Stomach (tissue), 9 donors: ENCODE measurements around the gene CDC42BPB. TPM values are rescaled to one million over a fixed set of nuclear protein-coding genes. Genes with fewer than 3 reads are reported as not detected.

ENCODE experiments used
- DNase-seq, 2 donors: peaks; one replicate each; pipeline versions ENCODE4 v3.0.0 to v3.0.0-alpha.2; 2013 to 2019
- H3K27ac ChIP-seq, 5 donors: fragments of 200-600 bp in 4 of 5; sonication (generic) in 4 of 5; one replicate each; pipeline ENCODE4 v1.5.1; 2013 to 2019; ENCODE audit warnings: mild to moderate bottlenecking in 1 of 5, moderate library complexity in 1 of 5
- H3K27me3 ChIP-seq, 3 donors: fragments of 200-600 bp; sonication (generic); one replicate each; pipeline ENCODE4 v1.5.1; 2017 to 2019; ENCODE audit warnings: mixed run types in 1 of 3
- H3K36me3 ChIP-seq, 4 donors: fragments of 200-600 bp; sonication (generic); 1 replicate in 3 of 4; 2 replicates in 1 of 4; pipeline ENCODE4 v1.5.1; 2016 to 2019
- H3K4me1 ChIP-seq, 4 donors: fragments of 200-600 bp; sonication (generic); one replicate each; pipeline ENCODE4 v1.5.1; 2016 to 2019
- H3K4me3 ChIP-seq, 4 donors: fragments of 200-600 bp; sonication (generic) in 3 of 4; one replicate each; pipeline ENCODE4 v1.5.1; 2016 to 2019; ENCODE audit warnings: mild to moderate bottlenecking in 1 of 4
- H3K9me3 ChIP-seq, 4 donors: fragments of 200-600 bp; sonication (generic); one replicate each; pipeline ENCODE4 v1.5.1; 2016 to 2019
- EP300 ChIP-seq: sonication (generic); formaldehyde crosslinking; IDR thresholded peaks from one replicate; pipeline ENCODE4 v1.6.1; 2017; ENCODE audit warnings: antibody characterized with exemption
- POLR2A ChIP-seq, 4 donors: fragments of 450-650 bp; IDR thresholded peaks; one replicate each; pipeline ENCODE4 v1.6.1; 2016; ENCODE audit warnings: antibody characterized with exemption in 4 of 4, control low read depth in 2 of 4, mild to moderate bottlenecking in 1 of 4, moderate library complexity in 1 of 4
- POLR2AphosphoS5 ChIP-seq, 3 donors: sonication (generic); formaldehyde crosslinking; IDR thresholded peaks; one replicate each; pipeline ENCODE4 v1.6.1; 2016; ENCODE audit warnings: antibody characterized with exemption in 3 of 3
- whole genome bisulfite sequencing, 5 donors: extraction: QIAGEN DNeasy Blood & Tissue Kit in 3 of 5; methylation state at CpG; one replicate each; pipeline versions ENCODE4 v1.1.5 to v1.1.7; 2013 to 2018; 5-methylcytosine and 5-hydroxymethylcytosine counted together
- intact Hi-C: fragments of 100-400 bp; cut with DNase I; formaldehyde crosslinking; loops from one replicate; pipeline ENCODE4 v1.15.1; 2023; ENCODE audit warnings: low total_unique reads
- polyA plus RNA-seq, 3 donors: library from polyadenylated mRNA; stranded (reverse); fragments of 200-250 nt; gene quantifications; one replicate each; pipeline ENCODE4 v1.2.3, GENCODE V29; 2013
- total RNA-seq, 5 donors: library from RNA; depleted of rRNA; stranded (reverse); fragments of >200 nt; gene quantifications; one replicate each; pipeline versions ENCODE4 v1.1.0 to v1.2.3, GENCODE V29; 2014 to 2016
- TF ChIP-seq, protein P1 (sequence below), 7 experiments: fragments of 450-650 bp in 4 of 7; fragments of 200-600 bp in 3 of 7; sonication (generic) in 3 of 7; IDR thresholded peaks; one replicate each; pipeline ENCODE4 v1.5.1; 2016 to 2019; ENCODE audit warnings: antibody characterized with exemption in 7 of 7, control low read depth in 2 of 7, mild to moderate bottlenecking in 1 of 7
- donor health status: healthy with polysubstance abuse.
- donor health status: Bipolar disorder and iron deficiency.
- donor health status: healthy.

CDC42BPB gene
- total and polyA plus RNA-seq, 8 donors: 16.3 to 400 (median 127) TPM

- Histone ChIP-seq H3K36me3 (peaks cover 91 to 100% (median 100%) of the 10 kb centered on the region in 4 donors), H3K4me1 (no peaks in the 10 kb centered on the region), H3K27ac (no peak overlapping the region), H3K4me3 (no peak overlapping the region), H3K9me3 (no peaks in the 10 kb centered on the region), H3K27me3 (no peaks in the 10 kb centered on the region)
- DNase-seq: no peak
- WGBS, 5 donors: 92 to 95% (median 94%) methylated on average over 20 of the region's 20 CpGs
- intact Hi-C loops: no loop called here
- TF ChIP-seq, protein P1, sequence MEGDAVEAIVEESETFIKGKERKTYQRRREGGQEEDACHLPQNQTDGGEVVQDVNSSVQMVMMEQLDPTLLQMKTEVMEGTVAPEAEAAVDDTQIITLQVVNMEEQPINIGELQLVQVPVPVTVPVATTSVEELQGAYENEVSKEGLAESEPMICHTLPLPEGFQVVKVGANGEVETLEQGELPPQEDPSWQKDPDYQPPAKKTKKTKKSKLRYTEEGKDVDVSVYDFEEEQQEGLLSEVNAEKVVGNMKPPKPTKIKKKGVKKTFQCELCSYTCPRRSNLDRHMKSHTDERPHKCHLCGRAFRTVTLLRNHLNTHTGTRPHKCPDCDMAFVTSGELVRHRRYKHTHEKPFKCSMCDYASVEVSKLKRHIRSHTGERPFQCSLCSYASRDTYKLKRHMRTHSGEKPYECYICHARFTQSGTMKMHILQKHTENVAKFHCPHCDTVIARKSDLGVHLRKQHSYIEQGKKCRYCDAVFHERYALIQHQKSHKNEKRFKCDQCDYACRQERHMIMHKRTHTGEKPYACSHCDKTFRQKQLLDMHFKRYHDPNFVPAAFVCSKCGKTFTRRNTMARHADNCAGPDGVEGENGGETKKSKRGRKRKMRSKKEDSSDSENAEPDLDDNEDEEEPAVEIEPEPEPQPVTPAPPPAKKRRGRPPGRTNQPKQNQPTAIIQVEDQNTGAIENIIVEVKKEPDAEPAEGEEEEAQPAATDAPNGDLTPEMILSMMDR (IDR thresholded peaks at IDR 0.05): no peak
Observed at GRCh38 chr14:102965971-102966655, 91.2 kb downstream of the CDC42BPB start.

DNA sequence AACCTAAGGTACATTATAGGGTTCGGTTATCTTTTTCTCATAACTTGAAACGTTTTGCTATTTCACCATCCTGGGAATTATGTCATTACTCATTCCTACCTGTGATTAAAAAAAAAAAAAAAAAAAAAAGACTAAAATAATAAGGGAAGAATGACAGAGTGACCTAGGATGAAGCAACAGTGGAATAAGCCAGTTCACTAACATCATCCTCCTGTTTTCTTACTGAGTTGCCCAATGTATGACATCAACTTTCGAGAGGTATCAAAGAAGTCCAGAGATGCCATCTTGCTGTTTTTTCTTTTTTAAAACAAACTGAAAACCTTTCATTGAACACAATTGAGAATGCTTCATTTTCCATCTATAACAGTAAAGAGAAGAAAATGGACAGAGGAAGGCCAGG is 92.1 kb downstream of the CDC42BPB start:
- Histone ChIP-seq H3K4me1 (no peaks in the 10 kb centered on the region), H3K27ac (no peak overlapping the region), H3K9me3 (no peaks in the 10 kb centered on the region), H3K36me3 (peaks cover 95 to 100% (median 100%) of the 10 kb centered on the region in 4 donors), H3K27me3 (no peaks in the 10 kb centered on the region), H3K4me3 (no peak overlapping the region)
- TF ChIP-seq, protein P1 (IDR thresholded peaks at IDR 0.05): no peak
- TF ChIP-seq EP300: no peak
- TF ChIP-seq POLR2AphosphoS5 (IDR thresholded peaks at IDR 0.05): no peak
- no peak for TF ChIP-seq POLR2A (IDR thresholded peaks at IDR 0.05)
- intact Hi-C loops: no loop called here
- no peak for DNase-seq
- WGBS, 5 donors: 78 to 91% (median 89%) methylated on average over 3 of the region's 3 CpGs

DNA sequence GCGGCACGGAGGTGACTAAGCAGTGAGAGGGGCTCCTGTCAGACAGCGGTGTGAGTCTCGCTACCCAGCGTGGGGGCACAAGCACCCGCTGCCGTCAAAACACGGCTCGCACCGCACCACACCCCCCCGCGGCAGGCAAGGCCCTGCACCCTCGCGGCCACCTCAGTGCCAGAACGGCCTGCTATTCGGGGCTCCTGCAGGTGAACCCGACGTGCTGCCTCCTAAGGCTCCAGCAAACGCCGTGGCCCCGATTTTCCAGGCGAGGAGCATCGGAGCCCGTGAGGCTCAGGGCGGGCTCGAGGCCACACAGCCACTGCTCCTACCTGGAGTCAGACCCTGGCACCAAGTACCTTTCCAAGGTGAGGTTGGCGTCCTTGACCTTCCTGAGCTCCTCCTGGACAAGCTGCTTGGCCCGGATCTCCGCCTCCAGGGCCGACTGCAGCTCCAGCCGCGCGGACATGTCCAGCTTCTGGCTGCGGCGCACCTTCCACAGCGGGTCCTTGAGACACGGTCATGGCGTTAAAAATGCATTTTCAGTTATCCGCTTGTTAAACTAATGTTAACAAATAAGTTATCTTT is 93.1 kb downstream of the CDC42BPB start:
- no peak overlapping the region for H3K27ac ChIP-seq
- H3K4me1 ChIP-seq: no peaks in the 10 kb centered on the region
- intact Hi-C loops: no loop called here
- no peak overlapping the region for H3K4me3 ChIP-seq
- WGBS, 5 donors: 93 to 99% (median 97%) methylated on average over 36 to 39 of the region's 39 CpGs
- H3K9me3 ChIP-seq: no peaks in the 10 kb centered on the region
- H3K36me3 ChIP-seq: peaks cover 91 to 100% (median 100%) of the 10 kb centered on the region in 4 donors
- DNase-seq: no peak
- TF ChIP-seq EP300 (no peak), POLR2AphosphoS5 (IDR thresholded peaks at IDR 0.05) (no peak), POLR2A (IDR thresholded peaks at IDR 0.05) (no peak)
- TF ChIP-seq, protein P1 (IDR thresholded peaks at IDR 0.05): no peak
- no peaks in the 10 kb centered on the region for H3K27me3 ChIP-seq

DNA sequence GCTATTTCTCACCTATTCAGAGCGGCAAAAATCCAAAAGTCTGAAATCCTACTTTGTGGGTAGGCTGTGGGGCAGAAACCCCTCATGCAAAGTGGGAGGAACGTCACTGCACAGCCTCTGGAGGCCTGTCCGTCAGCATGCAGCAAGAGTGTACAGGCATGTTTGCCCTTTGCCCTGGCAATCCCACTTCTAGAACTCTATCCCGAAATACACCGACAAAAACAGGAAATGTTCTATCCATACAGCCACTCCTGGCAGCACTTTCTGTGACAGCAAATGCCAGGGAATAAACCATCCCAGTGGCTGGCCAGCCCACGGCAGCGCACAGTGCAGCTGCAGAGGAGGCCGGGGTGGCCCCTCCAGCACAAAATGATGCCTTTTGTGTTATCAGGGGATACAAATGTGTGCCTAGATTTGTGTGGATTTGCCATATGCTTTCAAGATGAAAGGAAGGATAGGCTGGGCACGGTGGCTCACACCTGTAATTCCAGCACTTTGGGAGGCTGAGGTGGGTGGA is 95.2 kb downstream of the CDC42BPB start:
- no peak for DNase-seq
- Histone ChIP-seq H3K27ac (no peak overlapping the region), H3K36me3 (peaks cover 91 to 100% (median 100%) of the 10 kb centered on the region in 4 donors)

More for the DNA sequence above, 95.2 kb downstream of the CDC42BPB start:
- TF ChIP-seq, protein P1 (IDR thresholded peaks at IDR 0.05): no peak
- no peak for TF ChIP-seq POLR2A (IDR thresholded peaks at IDR 0.05)
- no peak for TF ChIP-seq POLR2AphosphoS5 (IDR thresholded peaks at IDR 0.05)
- TF ChIP-seq EP300: no peak
- 87 to 90% (median 88%) methylated on average over 9 of the region's 9 CpGs for WGBS, 5 donors
- H3K9me3 ChIP-seq: no peaks in the 10 kb centered on the region
- intact Hi-C loops: no loop called here
- H3K4me3 ChIP-seq: no peak overlapping the region
- no peaks in the 10 kb centered on the region for H3K4me1 ChIP-seq
- H3K27me3 ChIP-seq: no peaks in the 10 kb centered on the region
